Stimulated activated CD8-positive, alpha-beta memory T cell treated with anti-CD3 and anti-CD28 coated beads, Interleukin-7, amount 100 ng/mL, for 24 hours (primary cell): ENCODE results near the gene ACSF2.
"Not testable (repeated sequence)": the region's sequence is repeated elsewhere in the genome, so short reads cannot be mapped to it uniquely, and the experiment has no call there.

ENCODE experiments used
- DNase-seq: peaks from one replicate; pipeline ENCODE4 v3.0.0-alpha.2; 2020; ENCODE audit warnings: low read depth

The ACSF2 gene

DNA sequence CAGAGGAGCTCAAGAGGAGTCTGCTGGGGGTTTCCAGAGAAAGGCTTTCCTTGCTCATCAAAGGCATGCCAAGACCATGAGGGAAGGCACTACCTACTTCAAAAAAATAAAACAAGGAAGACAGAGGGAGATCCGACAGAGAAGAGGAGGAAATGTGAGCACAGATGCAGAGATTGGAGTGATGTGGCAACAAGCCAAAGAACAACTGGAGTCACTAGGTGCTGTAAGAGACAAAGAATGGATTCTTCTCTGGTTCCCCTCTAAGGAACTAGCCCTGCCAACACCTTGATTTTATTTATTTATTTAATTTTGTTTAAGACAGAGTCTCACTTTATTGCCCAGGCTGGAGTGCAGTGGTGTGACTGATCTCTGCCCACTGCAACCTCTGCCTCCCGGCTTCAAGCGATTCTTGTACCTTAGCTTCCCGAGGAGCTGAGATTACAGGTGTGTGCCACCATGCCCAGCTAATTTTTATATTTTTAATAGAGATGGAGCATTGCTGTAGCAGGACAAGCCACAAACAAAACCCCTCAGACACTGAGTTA lies 13.8 kb upstream of the ACSF2 start:
- DNase-seq = no peak

DNA sequence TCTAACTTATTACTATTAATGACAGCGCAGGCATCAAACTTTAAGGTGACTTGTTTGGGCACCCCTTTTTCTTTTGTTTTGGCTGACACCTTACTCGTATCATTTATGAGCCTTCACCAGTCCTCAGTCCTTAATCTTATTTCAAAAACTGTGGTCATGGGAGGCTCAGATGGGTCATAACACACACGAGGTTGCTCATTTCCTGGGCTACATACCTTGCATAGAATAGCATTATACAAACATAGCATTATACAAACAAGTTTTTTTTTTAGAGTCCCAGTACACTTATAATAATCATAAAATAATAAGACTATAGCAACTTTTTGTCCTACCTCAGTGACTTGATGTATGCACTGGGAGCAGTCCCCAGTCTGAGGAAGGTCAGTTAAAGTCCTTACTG lies 11.2 kb upstream of the ACSF2 start:
- no peak for DNase-seq

DNA sequence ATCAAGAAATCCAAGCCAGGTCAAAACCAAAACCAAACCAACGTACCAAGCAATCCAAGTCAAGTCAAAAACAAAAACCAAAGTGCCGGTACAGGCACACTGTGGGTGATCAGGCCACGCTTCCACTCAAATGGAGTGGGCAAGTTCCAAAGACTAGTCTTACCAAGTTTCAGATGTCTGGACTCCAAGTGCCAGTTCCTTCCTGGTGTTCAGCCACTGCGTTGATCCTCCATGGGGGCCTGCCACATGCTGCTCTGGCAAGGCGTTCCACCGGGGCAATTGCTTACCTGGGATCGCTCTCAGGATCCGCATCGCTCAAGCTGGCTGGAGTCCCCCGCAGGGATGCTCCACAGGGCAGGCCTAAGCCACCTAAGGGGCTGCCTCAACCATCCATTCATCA lies 6.4 kb upstream of the ACSF2 start:
- DNase-seq = not testable (repeated sequence)

DNA sequence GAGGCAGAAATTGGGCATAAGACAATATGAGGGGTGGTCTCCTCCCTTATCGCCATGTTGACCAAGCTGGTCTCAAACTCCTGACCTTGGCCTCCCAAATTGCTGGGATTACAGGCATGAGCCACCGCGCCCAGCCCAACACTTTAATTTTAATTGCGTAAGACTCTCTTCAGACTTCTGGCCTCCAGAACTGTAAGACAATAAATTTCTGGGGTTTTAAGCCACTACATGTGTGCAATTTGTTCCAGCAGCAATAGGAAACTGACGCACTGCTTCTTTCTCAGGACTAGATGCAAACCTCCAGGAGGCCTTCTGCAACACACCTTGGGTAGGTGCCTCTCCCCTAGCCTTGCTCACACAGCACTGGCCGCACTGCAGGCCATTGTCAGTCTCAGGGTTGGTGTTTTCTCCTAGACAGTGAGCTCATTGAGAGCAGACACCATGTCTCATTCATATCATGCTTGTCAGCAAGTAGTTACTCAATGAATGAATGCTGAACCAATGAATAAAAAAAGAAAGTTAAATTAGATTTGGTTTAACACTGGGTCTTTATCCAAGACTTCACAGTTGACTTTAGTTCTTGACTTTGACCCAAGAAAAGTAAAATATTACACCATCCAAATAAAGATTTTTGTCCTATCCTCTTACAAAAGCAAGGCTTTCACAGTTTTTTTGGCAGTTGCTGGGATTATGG lies 5.5 kb upstream of the ACSF2 start:
- DNase-seq = no peak

DNA sequence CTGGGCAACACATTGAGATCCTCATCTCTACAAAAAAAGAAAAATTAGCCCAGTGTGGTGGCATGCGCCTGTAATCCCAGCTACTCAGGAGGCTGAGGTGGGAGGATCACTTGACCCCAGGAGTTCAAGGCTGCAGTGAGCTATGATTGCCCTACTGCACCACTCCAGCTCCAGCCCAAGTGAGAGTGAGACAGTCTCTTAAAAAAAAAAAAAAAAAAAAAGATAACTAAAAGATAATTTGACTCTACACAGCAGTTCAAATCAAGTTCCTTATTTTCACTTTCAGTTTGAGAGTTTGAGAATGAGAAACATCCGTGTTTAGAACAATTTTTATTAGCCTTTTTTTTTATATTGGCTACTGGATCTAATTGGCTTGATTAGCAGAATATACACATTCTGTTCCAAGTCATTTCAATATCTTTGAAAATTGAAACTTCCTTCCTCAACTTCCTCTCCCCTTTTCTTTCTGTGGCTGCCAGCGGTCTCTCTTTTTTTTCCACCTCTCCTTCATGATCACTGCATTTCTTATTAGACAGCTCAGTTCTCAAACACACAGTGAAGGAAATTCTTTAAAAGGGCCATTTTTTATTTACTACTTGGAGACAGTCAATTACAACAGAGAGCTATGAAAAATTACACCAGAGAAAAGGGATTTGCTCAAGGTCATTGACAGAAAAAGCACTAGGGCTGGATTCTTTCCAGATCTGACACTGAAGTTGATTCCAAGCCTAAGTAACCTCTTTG lies 4.5 kb upstream of the ACSF2 start:
- no peak for DNase-seq

DNA sequence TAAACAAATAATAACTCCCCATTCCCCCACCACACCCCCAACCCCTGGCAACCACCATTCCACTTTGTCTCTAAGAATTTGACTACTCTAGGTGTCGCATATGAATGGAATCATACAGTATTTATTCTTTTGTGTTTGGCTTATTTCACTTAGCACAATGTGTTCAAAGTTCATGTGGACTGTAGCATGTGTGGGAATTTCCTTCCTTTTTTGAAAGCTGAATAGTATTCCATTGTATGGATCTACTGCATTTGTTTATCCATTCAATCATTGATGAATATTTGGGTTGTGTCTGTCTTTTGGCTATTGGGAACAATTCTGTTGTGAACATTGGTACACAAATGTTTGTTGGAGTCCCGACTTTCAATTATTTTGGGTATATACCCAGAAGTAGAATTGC lies 3.3 kb upstream of the ACSF2 start:
- no peak for DNase-seq

DNA sequence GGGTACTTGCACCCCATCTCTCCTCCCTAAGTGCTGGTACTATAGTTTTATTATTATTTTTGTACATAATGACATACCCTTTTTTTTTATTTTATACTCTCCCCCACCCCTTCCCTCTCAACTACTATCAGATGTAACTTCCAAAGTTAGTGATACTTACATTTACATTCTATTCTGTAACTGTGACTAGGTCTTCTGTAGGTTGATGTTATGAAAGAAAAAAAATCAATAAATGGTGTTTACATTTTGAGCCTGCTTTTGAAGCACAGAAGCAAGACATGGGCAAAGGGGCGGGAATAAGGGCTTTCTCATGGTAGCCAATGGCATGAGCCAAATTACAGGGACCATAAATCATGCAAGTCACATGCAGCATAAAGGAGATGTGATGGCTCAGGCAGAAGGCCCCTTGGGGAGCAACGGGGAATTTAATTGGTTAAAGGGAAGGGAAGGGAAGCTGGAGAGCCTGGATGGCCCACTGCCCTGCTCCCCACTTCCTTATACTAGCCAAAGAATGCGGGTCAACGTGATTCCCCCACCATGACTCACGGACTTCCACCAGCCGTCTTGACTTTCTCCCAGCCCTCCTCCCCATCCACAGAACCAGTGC lies 2.4 kb upstream of the ACSF2 start:
- no peak for DNase-seq

DNA sequence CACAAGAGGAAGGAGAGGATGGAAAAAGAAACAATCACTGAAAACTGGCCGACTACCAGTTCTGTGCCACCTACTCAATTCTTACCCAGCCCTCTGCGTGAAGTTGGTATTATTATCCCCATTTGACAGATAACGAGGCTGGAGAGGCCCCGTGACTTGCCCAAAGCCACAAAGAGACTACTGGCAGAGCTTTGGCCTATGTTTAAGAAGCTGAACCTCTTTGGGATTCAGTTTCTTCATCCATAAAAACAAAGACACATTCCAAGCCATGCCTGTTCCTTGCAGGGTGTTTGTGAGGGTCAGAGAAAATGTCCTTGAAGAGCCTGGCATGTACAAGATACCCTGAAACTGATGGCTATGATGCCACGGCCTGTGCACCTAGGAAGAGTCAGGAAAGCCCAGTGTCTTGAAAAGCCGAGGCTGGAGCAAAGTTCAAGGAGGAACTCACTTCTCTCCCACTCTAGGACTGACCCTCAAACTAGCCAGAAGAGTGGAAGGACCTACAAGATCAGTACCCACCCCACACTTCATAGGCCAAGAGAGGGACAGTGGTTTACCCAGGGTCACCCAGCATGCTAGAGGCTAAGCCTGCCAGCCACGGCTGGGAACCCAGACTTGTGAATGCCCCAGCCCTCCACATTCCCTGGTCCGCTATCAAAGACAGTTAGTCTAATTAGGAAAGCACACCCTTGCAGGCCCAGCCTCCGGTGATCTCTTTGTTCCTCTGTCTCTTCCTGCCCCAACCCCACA lies 1.6 kb upstream of the ACSF2 start:
- DNase-seq = no peak

DNA sequence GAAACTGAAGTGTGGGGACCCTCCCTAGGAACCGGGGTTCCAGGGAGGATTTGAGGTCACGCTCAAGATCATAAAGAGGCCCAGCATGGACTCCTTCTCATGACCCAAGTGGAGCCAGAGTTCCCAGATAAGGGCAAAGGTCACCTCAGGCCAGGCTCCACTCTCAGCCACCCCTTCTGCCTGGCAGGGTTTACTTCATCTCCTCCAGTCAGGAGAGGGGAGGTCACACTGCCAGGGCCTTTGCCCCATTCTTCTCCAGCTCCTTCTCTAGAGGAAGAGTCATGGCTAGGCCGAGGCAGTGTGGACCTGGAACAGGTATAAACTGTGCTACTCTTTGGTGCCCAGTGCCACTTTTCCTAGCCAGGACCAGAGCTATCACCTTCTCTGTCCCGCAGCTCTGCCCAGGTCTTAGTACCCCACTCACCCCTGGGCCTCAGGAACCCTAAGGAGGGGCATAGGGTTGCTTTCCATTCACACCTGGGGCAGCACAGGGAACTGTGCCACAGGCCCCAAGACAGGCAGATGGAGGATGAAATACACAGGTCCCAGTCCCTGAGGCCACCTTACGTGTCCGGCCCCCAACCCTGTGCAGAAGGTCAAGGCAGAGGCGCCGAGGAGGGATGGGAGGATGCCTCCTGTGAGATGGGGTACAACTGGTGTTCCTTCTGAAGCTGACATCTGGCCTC lies 879 bp upstream of the ACSF2 start:
- DNase-seq = no peak

DNA sequence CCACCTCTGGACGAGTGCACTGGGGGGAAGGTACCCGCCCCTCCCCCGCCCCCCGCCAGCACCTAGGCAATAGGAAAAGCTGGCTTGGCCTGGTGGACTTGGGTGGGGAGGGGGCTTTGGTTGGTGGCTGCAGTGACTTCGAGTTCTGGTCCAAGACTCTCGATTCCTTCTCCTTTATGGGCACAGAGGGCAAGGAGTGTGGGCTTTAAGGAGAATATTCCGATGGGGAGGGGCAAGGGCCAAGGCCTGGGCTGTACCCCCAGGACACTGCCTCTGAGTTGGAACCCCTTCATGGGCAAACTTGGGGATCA lies 409 bp downstream of the ACSF2 start:
- DNase-seq = no peak

DNA sequence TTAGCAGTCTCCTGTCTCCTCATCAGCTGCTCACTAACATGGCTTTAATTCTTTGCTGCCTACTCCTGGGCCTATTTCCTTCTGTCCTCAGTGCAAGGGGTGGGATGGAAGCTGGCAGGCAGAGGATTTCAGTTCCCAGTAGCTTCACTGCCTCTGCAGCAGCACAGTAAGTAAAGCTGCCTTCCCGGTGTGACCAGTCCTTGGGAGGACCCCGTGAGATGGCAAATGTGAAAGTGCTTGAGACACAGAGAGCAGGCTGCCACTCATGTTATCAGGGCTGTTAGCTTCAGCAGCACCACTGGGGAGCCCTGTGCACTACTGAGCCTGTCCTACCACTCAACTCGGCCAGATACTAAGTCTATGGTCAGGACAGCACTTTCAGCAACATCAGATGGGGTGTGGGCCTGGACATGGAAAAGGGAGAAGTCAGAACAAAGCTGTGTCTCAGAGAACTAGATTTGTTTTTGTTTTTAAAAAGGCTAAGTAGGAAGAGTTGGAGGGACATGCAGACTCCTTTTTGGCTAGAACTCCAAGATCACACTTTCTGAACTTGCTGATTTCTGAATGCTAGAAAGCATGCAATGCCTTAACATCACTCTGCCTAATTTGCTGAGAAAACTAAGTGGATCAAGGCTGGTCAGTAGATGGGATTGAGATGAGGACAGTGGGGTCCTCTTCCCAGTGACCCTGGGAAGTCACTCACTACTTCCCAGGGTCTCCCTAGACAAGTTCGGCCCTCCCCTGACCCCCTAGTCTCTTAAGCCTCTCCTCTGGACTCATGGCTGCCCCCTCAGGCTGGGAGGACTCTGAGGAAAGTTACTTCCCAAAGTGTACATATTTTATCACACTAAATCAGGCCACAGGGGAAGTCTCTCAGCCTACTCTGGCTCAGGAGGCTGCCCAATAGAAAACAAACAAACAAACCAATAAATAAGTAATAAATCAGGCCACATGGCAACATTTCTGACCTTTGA lies 1.1 kb downstream of the ACSF2 start:
- no peak for DNase-seq

DNA sequence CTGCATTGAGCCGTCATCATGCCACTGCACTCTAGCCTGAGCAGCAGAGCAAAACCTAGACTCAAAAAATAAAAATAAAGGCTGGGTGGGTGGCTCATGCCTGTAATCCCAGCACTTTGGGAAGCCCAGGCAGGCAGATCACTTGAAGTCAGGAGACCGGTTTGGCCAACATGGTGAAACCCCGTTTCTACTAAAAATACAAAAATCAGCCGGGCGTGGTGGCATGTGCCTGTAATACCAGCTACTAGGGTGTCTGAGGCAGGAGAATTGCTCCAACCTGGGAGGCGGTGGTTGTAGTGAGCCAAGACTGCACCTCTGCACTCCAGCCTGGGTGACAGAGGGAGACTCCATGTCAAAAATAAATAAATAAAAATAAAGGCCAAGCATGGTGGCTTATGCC lies 2.1 kb downstream of the ACSF2 start:
- DNase-seq = not testable (repeated sequence)

DNA sequence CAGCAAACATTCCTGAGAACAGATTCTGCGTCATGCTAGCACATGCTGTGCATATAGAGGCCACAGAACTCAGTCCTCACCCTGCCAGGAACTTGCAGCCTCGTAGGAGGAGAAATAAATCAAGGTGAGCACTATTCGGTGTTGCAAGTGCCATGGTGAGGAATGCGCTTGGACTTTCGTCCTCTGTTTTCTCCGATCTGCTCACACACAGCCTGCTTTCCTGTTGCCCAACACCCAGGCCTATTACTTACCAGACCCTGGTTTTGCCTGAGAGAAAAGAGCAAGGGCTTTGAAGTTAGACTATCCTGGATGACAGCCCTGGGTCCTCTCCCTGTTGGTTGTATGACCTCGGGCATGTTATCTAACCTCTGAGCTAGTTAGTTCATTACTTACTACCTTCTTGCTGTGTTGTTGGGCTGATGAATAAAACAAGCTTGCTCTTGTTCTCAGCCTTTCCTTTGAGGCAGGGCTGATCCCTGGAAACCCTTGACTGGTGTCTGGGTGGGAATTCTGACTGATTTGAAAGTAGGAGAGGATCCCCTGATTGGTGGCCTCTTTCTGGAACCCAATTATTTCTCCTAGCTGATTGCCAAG lies 2.9 kb downstream of the ACSF2 start:
- DNase-seq = no peak

DNA sequence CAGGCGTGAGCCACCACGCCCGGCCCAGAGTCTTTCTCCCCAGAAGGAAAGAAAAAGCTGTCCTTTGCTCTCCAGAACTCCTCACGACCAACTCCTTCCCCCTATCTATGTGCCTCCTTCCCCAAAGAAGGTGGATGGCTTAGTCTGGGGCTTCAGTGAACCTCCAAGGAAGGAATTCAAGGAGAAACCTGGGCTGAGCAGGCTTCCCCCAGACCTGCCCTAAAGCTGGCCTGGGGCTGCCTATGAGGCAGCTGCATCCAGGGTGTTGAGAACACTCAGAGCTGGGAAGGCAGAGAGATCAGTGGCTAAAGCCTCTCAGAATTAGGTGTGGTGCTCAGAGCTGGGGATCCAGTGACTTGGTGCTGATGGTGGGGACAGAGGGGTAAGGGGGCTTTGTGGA lies 3.8 kb downstream of the ACSF2 start:
- DNase-seq = no peak

DNA sequence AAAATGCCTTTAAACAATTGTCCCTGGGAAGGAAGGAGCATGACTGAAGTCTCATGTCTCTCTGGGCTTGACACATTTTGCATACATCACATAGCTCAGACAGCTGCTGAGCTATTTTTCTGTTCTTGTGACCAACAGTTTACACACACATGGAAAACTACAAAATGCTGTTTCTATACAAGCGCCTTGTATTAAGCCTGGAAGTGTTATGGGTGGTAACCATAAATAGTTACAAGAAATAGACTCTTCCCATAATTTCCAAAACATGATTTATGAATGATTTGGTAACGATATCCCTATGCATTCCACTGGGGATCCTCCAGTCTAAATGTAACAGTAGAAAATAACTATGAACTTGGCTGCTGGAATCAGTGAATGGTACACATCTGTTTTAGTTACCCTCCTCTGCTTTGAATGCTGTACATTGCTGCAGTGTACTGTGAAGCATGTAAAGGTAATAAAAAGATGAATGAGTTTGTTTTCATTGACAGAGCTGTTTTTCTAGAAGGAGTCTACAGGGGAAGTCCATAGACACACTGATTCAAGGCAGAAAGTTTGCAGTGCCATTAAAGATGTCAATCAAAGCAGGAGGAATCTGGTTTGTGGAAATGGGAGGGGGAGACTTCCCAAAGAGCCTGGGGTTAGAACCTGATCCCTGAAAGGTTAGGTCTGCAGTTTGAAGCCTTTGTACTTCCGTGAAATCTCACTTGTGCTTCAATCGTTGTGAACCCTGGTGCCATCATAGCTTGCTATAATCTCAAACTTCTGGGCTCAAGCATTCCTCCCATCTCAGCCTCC lies 5.0 kb downstream of the ACSF2 start:
- DNase-seq = no peak

DNA sequence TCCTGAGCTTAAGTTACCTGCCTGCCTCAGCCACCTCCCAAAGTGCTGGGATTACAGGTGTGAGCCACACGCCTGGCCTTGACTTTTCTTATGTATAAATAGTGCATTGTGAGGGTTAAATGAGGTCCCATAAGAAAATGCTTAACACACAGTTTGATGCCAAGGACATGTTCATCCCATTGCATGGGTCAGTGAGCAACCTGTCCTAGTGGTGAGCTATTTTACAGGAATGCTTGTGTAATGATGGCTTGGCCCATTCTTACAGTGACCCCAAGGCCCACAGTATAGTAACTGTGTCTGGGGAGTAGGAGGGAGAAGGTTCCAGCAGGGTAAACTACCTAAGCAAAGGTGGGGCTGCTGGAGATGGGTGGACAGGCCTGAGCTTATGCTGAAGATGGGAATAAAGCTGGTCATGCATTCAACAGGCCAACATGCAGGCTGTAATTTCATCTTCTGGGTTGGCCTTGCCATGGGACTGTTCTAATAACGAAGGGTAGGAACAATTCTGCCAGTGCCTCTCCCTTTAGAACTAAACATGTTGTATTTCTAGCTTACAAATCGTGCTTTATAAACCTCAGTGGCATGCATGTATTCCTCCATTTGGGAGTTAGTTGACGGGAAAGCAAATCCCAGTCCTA lies 6.2 kb downstream of the ACSF2 start:
- DNase-seq = no peak

DNA sequence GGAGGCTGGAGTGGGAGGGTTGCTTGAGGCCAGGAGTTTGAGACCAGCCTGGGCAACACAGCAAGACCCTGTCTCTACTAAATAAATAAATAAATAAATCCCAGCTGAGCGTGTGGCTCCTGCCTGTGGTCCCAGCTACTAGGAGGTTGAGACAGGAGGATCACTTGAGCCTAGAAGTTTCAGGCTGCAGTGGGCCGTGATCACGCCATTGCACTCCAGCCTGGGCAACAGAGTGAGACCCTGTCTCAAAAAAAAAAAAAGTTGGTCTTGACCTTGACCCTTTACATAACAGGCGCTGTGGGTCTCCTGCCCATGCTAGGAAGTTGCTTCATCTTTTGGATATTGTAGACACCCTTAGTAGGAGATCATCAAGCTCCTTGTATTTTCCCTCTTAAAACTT lies 11.4 kb downstream of the ACSF2 start:
- DNase-seq = no peak

DNA sequence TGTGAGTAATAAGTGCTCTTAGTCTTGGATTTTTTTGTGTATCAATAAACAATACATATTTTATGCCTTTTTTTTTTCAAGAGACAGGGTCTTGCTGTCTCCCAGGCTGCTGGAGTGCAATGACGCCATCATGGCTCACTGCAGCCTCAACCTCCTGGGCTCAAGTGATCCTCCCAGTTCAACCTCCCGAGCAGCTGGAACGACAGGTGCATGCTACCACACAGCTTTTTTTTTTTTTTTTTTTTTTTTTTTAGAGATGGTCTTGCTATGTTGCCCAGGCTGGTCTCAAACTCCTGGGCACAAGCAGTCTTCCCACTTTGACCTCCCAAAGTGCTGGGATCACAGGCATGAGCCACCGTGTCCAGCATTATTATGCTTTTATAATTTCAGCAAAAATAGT lies 13.0 kb downstream of the ACSF2 start:
- DNase-seq = no peak

DNA sequence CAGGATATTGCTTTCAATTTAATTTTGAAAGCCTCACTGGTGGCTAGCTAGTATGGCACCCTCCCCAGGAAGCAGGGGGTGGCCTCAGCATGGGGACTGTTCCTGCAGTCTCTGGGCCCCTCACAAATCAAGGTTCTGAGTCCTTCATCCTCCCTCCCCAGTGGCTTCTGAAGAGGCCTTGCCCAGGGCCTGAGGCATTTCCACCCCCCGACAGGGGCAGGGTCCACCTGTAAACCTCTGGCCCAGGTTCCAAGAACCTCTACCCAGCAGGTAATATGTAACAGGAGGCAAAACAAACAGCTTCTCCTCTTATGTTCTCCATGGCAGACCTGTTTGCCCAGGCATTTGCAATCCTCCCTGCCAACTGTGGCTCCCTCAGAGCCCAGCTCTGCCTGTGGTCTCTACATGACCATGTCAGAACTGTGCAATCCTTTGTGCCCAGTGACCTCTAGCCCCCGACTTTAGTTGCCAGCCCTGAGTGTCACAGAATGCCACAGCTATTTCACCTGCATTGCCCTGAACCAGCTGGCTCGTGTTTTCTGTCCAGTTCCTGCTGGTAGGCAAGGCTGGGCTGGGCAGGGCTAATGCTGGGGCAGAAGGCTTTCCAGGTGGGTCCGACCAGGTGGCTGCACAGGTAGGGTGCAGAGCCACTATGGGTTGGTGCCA lies 14.3 kb downstream of the ACSF2 start:
- DNase-seq = no peak
